Measurements from ENCODE around the gene ZFPM1. TPM values are rescaled to one million over a fixed set of nuclear protein-coding genes. Genes with fewer than 3 reads are reported as not detected.

The ZFPM1 gene
- polyA plus RNA-seq, 1 of the 3 experiments (the other 2 are of a cell fraction), result 1.2 TPM

DNA sequence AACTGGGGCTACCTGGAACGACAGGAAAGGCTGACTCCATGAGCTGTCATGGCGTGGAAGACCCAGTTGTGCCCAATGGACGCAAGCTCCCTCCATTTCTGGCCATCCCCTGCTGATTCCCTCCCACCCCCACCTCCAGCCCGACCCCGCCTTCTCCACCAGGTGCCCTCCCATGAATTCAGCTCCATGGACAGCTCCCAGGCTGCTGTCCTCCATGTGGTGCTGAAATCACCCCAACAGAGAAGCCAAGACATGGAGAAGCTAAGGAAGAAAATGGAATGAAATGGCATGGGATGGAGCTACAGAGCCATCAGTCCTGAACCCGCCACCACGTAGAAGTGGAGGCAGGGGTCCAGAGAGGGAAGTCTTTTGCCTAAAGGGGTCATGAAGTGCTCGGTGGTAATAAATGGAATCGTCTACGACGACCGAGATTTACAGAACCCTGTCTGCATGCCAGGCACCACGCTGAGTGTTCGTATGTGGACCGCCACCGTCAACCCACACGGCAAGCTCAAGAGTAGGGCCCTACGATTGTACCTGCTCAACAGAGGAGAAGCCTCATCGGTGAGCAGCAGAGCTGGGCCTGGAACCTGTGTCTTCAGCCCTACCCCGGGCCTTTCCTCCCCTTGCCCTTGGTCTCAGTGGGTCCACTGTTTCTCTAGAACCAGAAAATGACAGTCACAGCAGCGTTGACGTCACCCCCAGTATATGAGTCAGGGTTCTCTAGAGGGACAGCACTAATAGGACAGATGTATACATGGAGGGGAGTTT, 107.8 kb downstream of the ZFPM1 start:
- WGBS (ENCODE audit: low lambda C conversion rate), result 80% methylated on average over 19 of the region's 22 CpGs
- no peak for DNase-seq
- TF ChIP-seq NFIC (IDR thresholded peaks at IDR 0.05; ENCODE audit: borderline replicate concordance), result no peak
- TF ChIP-seq YY1 (IDR thresholded peaks at IDR 0.05; ENCODE audit: low read depth), result no peak
- 0 out of 2 replicates have a peak, but pooled peaks have one; percentile 34 for TF ChIP-seq SIN3A (IDR thresholded peaks at IDR 0.05; ENCODE audit: borderline replicate concordance, low read depth, low read length)
- TF ChIP-seq REST (IDR thresholded peaks at IDR 0.05; ENCODE audit: low read depth, low read length), result peak; percentile 99
- H3F3A ChIP-seq (replicated peaks; ENCODE audit: insufficient read depth), result no peaks in the 10 kb centered on the region
- H2AFZ ChIP-seq (ENCODE audit: low read depth), result no peak overlapping the region
- ChIA-PET POLR2A (interaction anchor here (0.7 to 1.2 kb wide), 2 partner anchors 9 to 109 kb away, joined by 3 to 6 read pairs; partner anchors contain the start of gene ZC3H18), CTCF (interaction anchor here (0.8 to 6.4 kb wide), 14 partner anchors 9 to 176 kb away, joined by 3 to 52 read pairs (median 4); partner anchors contain the start of gene ZC3H18)
- no peaks in the 10 kb centered on the region for H3K9me3 ChIP-seq
- no peak overlapping the region for H3K27ac ChIP-seq (ENCODE audit: low read depth in 2 of 2, low read length in 1 of 2)
- no peak overlapping the region for H3K4me3 ChIP-seq (ENCODE audit: low read depth in 2 of 2, low read length in 1 of 2)
- no peaks in the 10 kb centered on the region for H3K79me2 ChIP-seq (ENCODE audit: insufficient read depth)
- H3K4me2 ChIP-seq, result no peak overlapping the region
- H3K9me2 ChIP-seq, result no peaks in the 10 kb centered on the region
- no peak overlapping the region for H3K9ac ChIP-seq
- H3K4me1 ChIP-seq (ENCODE audit: control insufficient read depth in 1 of 2, insufficient read depth in 2 of 2, low read depth in 1 of 2, low read length in 1 of 2), result peaks cover 0 to 8% of the 10 kb centered on the region in 2 experiments; a peak in 1 of 4 replicates
- peaks cover 16% of the 10 kb centered on the region; the same call in 1 of the 2 replicates for H3K27me3 ChIP-seq (ENCODE audit: insufficient read depth)
- H4K20me1 ChIP-seq (ENCODE audit: insufficient read depth), result peaks cover 4% of the 10 kb centered on the region; the same call in 1 of the 2 replicates
- no peaks in the 10 kb centered on the region for H3K36me3 ChIP-seq (replicated peaks in 1 of 2; ENCODE audit: control insufficient read depth in 1 of 2, insufficient read depth in 2 of 2, low read length in 1 of 2)

DNA sequence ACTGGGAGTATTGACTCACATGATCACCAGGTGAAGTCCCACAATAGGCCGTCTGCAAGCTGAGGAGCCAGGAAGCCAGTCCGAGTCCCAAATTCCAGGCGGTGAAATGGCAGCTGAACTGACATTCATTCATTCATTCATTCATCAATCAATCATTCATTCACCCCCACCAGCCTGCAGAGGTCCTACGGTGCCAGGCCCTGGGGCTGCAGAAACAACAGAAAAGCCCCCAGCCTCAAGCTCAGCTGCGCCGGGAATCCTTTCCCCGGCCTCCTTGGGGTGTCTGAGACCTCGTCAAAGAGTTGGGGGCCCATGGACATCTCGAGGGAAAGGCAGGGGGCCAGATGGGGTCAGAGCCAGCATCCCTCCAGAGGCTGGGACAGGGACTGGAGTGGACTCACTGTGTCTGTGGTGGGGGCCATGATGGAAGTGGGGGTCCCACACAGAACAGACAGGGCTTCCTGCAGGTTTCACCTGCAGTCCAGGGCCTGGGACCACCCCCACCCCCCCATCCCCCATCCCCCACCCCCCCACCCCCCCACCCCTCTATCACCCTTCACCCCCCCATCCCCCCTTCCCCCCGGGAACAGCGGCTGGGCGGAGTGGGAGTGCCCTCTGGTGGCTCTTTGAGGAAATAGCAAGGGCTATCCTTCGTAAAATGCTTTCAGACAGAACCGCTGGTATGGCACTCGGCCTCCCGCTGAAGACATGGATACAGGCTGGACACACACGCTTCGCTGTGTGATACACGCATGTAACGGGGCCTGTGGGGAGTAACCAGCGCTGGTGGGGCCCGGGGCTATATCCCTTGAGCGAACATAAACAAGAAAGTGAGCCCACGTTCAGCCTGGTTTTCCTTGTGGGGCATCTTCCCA, 108.6 kb downstream of the ZFPM1 start:
- no peaks in the 10 kb centered on the region for H3K9me3 ChIP-seq
- WGBS (ENCODE audit: low lambda C conversion rate), result 16% methylated on average over 20 of the region's 24 CpGs
- H3K9me2 ChIP-seq, result no peaks in the 10 kb centered on the region
- H3F3A ChIP-seq (replicated peaks; ENCODE audit: insufficient read depth), result peaks cover 2% of the 10 kb centered on the region
- H3K27me3 ChIP-seq (ENCODE audit: insufficient read depth), result peaks cover 16% of the 10 kb centered on the region; the same call in 1 of the 2 replicates
- CTCF ChIA-PET, result interaction anchor here (0.8 to 6.4 kb wide), 24 partner anchors 9 to 143 kb away, joined by 3 to 52 read pairs (median 4); partner anchors contain the start of gene ZC3H18
- DNase-seq, result peak; percentile 91
- no peak overlapping the region for H3K27ac ChIP-seq (ENCODE audit: low read depth in 2 of 2, low read length in 1 of 2)
- peaks cover 0 to 8% of the 10 kb centered on the region in 2 experiments; a peak in 1 of 4 replicates for H3K4me1 ChIP-seq (ENCODE audit: control insufficient read depth in 1 of 2, insufficient read depth in 2 of 2, low read depth in 1 of 2, low read length in 1 of 2)
- POLR2A ChIA-PET, result interaction anchor here (0.7 kb wide), 1 partner anchor 109 kb away, joined by 3 read pairs; no protein-coding TSS in a partner anchor
- no peak overlapping the region for H3K9ac ChIP-seq
- no peaks in the 10 kb centered on the region for H3K36me3 ChIP-seq (replicated peaks in 1 of 2; ENCODE audit: control insufficient read depth in 1 of 2, insufficient read depth in 2 of 2, low read length in 1 of 2)
- no peak overlapping the region; a peak in 1 of 4 replicates for H3K4me3 ChIP-seq (ENCODE audit: low read depth in 2 of 2, low read length in 1 of 2)
- H4K20me1 ChIP-seq (ENCODE audit: insufficient read depth), result peaks cover 4% of the 10 kb centered on the region; the same call in 1 of the 2 replicates
- H3K4me2 ChIP-seq, result peak overlapping the region; percentile 13; the same call in 1 of the 2 replicates
- no peaks in the 10 kb centered on the region for H3K79me2 ChIP-seq (ENCODE audit: insufficient read depth)
- no peak overlapping the region for H2AFZ ChIP-seq (ENCODE audit: low read depth)
- TF ChIP-seq SMC3 (IDR thresholded peaks at IDR 0.05; ENCODE audit: low read depth, low read length) (peak; percentile 75), RFX5 (IDR thresholded peaks at IDR 0.05; ENCODE audit: low read length) (no peak), FOXM1 (IDR thresholded peaks at IDR 0.05; ENCODE audit: low read depth) (no peak), IRF3 (IDR thresholded peaks at IDR 0.05; ENCODE audit: low read depth, low read length) (no peak), EZH2phosphoT487 (IDR thresholded peaks at IDR 0.05; ENCODE audit: borderline replicate concordance, low read depth) (no peak), ELF1 (IDR thresholded peaks at IDR 0.05) (no peak), POLR2AphosphoS5 (IDR thresholded peaks at IDR 0.05; ENCODE audit: low read depth, low read length) (no peak), RCOR1 (IDR thresholded peaks at IDR 0.05; ENCODE audit: low read length) (no peak), FOSL2 (IDR thresholded peaks at IDR 0.05; ENCODE audit: borderline replicate concordance, low read depth) (no peak), GABPA (IDR thresholded peaks at IDR 0.05; ENCODE audit: low read depth) (no peak)
- TF ChIP-seq, protein P1, sequence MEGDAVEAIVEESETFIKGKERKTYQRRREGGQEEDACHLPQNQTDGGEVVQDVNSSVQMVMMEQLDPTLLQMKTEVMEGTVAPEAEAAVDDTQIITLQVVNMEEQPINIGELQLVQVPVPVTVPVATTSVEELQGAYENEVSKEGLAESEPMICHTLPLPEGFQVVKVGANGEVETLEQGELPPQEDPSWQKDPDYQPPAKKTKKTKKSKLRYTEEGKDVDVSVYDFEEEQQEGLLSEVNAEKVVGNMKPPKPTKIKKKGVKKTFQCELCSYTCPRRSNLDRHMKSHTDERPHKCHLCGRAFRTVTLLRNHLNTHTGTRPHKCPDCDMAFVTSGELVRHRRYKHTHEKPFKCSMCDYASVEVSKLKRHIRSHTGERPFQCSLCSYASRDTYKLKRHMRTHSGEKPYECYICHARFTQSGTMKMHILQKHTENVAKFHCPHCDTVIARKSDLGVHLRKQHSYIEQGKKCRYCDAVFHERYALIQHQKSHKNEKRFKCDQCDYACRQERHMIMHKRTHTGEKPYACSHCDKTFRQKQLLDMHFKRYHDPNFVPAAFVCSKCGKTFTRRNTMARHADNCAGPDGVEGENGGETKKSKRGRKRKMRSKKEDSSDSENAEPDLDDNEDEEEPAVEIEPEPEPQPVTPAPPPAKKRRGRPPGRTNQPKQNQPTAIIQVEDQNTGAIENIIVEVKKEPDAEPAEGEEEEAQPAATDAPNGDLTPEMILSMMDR (IDR thresholded peaks at IDR 0.05), result peak; percentile 61
- TF ChIP-seq, protein P2, sequence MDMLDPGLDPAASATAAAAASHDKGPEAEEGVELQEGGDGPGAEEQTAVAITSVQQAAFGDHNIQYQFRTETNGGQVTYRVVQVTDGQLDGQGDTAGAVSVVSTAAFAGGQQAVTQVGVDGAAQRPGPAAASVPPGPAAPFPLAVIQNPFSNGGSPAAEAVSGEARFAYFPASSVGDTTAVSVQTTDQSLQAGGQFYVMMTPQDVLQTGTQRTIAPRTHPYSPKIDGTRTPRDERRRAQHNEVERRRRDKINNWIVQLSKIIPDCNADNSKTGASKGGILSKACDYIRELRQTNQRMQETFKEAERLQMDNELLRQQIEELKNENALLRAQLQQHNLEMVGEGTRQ (IDR thresholded peaks at IDR 0.05; ENCODE audit: borderline replicate concordance, low read depth, low read length), result no peak

Measured in SK-N-SH (cell line).